ENCODE measurements around the gene AMN.

The AMN gene

DNA sequence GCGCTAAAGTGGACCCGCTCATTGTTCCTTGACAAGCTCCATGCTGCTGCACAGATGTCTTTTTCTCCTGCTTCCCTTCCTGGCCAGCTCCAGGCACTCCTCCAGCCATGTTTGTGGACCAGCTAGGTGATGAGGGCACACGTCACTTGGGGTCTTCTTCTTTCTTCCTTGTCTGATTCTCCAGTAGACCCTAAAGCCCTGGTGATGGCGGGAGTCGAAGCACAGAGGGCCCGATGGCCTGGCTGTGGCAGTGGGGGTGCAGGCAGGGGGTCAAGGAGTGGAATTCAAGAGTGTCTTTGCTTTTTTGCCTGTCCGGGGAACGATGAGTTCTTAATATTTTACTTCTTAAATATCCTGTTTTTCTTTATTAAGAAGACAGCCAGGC is 23.0 kb upstream of the AMN start:
- no peak for FAIRE-seq

DNA sequence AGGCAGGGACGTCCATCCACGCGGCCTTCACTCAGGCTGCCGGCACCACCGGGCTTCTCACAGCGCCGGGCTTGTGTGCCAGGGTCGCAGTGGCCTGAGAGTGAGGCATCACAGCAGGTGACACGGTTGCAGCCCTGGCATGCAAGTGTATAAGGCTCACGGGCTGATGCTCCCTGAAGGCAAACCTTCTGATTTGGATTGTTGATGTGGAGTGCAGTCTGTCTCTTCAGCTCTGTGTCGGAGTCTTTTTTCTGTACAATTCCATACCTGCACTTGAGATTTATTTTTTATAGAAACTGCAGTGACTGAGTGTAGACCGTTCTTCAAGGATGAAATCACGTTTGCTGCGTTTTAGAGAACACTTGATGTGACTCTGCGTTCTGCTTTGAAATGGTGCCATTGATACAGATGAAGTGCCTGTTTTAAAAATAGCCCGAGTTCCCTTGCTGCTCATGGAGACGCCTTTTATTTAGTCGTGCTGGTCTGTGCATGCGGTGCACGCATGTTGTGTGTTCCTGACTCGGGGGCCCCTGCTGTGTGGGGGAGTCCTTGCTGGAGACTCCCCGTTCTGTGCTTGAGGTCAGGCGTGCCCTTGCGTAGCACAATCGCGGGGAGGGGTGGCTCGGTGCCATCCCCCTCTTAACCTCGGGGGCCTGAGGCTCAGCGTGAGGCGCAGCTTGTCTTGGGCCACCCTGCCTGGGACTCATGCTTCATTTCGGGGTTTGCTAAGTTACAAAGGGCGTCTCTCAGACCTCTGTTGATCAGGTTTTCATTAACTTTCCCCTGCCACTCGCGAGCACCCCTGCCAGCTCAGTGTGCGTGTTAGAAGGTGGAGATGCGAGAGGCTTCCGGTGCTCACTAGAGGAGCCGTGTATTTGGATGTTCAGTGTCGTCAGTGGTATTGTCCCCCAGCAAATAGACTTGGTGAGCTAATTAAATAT is 21.6 kb upstream of the AMN start:
- no peak for FAIRE-seq

DNA sequence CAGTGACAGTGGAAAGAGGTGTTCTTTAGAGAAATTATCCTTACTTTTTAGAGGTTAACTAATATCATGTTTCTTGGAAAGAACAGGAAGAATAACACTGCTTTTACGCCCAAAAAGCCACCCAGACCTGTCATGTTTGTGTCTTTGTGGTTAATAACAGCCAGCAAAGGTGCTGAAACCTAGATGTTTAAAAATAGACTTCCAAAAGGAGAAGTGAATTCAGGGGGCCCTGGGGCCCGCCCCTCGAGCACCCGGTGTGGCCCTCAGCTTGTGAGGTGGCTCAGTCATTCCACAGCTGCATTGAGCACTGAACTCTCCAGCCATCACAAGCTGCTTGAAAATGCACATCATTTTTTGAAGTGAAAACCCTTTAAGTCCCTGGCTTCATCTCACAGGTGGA is 20.8 kb upstream of the AMN start:
- no peak for FAIRE-seq

DNA sequence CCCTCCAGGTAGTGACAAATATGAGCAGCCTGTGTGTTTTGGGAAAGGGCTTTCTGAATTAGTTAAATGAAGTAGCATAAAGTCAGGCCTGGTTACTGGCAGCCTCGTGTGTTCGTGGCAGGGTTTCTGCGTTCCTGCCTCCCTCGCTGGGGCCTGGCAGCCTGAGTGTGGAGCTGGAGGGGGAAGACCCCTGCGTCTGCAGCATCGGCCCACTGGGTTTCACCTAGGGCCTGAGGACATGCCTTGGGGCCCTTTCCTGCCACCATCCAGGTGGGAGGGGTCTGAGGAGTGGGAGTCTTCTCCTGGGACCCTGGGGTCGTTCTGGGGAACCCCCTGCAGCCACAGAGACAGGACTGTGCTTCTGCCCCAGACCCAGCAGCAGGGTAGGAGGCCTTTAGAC is 20.4 kb upstream of the AMN start:
- FAIRE-seq: no peak

DNA sequence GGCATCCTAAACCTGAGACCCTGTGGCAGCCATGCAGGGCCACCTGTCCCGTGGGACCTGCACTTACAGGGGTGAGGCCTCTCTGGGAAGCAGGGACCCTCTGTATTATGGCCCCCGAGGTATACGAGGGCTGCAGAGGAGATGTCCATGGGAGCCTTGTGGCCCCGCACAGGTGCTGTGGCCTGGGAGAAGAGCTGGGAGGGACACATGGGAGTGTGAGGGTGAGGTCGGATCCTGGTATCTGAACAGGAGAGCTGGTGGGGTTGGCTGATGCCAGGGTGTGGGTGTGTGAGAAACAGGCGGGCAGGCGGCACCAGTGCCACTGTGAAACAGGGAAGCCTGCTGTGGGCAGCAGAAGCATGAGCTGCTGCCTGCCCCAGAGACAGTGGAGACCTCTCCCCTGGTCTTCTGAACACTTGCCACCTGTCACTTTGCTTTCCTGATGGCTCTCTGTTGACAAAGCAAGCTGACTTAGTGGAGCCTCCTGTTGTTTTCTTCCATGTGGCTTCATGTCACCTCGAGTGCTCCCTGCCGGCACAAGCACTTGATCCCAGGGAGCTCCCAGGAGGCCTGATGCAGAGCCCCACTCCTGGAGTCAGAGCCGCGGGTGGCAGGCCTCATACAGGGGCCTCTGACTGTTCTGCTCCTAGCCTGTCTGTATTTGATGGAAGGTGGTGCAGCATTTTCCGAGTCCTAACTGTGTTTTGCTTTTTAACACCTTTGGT is 19.8 kb upstream of the AMN start:
- FAIRE-seq: no peak

DNA sequence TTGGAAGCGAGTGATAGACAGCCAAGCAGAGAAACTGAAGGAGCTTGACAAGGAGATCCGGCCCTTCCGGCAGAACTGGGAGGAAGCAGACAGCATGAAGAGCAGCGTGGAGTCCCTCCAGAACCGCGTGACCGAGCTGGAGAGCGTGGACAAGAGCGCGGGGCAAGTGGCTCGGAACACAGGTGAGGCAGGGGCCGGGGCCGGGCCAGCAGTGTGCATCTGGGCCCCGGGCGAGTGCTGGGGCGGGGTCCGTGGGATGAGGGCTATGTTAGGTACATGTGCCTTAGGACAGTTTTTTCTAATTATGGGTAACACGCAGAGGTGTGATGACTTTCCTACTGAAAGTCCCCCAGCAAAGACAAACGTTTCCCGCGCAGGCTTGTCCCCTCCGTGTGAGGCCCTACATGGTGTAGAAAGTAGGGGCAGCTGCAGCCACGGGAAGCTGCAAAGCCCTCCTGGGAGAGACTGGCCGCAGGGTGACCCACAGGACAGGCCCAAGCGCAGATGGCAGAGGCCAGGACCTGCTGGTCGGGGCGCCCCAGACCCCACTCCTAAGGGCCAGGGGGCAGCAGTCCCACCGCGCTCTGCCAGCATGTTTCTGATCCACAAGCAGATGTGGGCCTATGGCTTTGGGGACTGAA is 19.1 kb upstream of the AMN start:
- no peak for FAIRE-seq

DNA sequence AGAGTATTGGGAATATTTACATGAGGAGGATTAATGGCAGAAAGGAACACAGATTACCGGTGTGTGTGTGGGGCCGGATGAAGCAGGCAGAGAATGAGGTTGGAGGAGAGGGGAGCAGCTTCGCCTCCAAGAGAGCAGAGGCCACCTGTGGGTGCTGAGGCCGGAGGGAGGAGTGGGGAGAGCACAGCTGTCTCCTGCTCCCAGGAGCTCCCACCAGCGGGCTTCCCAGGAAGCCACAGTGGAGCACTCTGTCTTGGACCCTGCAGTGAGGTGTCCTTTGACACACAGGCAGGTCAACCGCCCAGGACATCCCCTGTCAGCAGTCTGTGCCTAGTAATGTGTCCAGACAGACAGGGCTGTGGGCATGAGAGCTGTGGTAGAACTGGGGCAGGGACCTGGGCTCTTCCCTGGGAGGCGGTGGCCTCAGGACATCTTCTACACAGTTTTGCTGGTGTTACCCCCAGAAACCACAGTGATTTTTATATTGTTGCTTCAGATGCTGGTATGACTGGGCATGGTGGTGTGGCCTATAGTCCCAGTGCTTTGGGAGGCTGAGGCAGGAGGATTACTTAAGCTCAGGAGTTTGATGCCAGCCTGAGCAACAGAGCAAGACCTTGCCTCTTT is 18.5 kb upstream of the AMN start:
- no peak for FAIRE-seq

DNA sequence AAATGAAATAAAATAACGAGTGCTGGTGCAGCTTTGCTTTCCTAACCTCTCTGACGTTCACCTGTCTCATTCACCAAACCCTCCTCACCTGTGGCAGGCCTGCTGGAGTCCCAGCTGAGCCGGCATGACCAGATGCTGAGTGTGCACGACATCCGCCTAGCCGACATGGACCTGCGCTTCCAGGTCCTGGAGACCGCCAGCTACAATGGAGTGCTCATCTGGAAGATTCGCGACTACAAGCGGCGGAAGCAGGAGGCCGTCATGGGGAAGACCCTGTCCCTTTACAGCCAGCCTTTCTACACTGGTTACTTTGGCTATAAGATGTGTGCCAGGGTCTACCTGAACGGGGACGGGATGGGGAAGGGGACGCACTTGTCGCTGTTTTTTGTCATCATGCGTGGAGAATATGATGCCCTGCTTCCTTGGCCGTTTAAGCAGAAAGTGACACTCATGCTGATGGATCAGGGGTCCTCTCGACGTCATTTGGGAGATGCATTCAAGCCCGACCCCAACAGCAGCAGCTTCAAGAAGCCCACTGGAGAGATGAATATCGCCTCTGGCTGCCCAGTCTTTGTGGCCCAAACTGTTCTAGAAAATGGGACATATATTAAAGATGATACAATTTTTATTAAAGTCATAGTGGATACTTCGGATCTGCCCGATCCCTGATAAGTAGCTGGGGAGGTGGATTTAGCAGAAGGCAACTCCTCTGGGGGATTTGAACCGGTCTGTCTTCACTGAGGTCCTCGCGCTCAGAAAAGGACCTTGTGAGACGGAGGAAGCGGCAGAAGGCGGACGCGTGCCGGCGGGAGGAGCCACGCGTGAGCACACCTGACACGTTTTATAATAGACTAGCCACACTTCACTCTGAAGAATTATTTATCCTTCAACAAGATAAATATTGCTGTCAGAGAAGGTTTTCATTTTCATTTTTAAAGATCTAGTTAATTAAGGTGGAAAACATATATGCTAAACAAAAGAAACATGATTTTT is 17.1 kb upstream of the AMN start:
- FAIRE-seq: no peak

DNA sequence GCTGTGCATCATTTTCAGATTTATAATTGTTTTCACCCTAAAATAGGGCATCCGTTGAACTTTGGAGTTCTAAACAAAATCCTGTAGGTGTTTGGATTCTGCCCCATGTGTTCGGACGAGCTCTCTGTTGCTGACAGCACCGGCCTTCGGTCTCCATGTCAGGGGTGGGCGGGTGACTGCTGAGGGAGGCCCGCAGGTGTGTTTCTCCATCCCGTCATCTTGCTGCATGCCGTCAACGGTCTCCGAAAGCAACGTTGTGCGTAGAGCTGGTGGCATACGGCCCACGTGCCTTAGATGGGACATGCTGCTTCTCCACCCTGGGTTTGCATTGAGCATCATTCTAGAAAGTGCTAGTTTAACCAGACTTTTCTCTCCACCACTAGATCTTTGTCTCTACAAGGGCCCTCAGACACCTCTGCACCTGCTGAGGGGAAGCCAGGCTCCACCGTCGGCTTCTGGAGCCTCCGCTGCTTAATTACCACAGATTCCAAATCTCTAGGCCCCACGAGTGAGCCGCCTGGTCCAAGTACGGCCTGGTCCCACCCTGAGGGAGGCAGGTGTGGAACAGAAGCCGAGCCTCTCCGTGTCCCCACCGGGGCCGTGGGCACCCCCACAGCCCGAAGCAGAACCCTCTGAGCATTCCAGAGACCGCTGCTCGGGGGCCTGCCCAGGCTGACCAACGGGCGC is 15.7 kb upstream of the AMN start:
- FAIRE-seq: no peak

DNA sequence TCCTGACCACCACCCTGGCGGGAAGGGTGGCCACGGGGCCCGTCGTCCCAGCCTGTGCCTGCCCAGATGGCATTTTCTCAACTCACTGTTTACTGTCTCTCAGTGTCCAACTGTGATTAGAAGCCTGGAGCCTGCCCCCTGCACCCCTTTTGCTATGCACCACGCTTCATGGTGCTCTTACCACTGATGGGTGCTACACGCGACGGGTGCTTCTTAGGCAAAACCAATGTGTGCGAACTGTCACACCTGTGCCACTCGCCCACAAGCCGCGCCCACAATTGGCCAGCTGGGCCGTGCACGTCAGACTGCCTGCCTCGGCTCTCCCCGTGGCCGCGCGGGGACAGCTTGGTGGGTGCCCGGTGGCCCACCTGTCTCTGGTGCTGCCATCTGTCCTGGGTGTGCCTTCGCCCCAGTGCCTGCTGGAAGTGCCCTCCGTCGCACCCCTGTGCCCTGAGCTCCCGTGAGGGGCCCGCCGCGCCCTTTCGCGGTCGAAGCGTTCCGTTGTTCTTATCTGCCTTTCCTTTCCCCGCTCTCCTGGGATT is 15.1 kb upstream of the AMN start:
- FAIRE-seq: no peak

DNA sequence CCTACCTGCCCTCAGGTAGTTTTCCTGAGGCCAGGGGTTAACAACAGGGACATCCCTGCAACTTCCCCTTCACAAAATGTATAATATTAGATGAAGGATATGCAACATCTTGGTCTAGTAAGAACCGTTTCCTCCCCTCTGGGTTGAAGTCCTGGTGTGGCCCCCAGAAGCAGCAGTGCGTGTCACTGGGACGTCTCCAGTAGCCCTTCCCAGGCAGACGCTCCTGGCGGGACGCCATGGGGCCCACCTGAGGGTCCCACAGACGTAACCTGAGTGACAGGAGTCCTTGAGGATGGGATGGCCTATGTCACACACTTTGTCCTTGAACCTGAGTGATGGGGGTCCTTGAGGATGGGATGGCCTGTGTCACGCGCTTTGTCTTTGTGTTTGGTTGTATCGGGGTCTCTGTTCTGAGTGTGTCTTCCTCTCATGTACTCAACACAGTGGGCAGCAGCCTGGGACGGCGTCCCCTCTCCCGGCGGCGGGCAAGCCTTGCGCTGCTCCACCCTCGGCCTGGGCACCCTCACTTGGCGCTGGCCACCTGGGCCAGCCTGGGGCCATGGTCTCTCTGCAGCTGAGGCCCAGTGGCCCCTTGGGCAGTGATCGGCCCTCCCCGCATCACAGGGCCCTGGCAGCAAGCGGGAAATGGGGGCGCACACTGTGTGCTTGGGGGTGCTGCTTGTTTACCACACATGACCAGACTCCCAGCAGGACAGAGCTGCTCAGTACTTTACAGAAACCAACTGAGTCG is 14.3 kb upstream of the AMN start:
- no peak for FAIRE-seq

DNA sequence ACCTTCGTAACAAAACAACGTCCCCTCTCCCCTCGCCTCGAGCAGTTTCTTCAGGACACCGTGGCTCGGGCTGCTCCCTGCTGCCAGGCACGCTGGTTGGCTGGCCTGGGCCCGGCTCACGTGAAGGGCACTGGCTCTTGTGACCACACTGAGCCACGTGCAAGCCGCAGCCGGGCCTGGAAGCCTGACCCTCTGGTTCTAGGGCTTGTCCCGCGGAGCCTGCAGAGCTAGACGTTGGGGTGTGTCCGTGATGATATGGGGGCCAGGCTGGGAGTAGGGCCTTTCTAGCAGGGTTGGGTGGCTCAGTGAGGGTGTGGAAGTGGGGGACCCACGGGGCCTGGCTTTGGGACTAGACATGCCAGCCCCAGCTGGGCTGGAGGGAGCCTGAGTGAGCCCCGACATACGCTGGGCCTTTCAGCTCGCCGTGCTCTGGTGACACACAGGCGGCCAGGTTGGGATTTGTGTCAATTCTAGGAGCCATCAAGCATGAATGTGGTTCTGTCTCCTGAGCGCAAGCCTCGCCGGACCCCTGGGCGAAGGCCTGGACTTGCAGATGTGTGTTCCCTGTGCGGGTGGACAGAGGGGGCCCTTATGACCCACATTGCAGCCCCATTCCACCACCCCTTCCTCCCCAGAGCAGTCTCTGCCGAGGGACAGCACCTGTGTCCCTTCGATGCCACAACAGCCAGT is 13.6 kb upstream of the AMN start:
- no peak for FAIRE-seq

DNA sequence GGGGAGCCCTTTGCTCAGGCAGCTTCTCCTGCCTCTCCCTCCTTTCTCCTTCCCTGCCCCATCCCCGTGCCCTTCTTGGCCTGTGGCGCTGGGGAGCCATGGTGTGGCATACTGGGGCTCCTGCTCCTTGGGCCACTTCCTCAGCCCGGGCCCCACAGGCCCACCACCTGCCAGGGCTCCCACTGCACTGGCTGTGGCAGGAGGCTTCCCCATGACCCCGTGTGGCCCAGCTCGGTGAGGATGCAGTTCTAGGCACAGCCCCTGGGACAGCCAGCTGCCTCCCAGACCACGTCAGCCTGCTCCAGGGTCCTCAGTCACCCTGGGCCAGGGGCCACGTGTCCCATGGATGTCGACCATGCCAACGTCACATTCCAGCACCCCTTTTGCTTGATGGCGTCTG is 13.0 kb upstream of the AMN start:
- FAIRE-seq: no peak

DNA sequence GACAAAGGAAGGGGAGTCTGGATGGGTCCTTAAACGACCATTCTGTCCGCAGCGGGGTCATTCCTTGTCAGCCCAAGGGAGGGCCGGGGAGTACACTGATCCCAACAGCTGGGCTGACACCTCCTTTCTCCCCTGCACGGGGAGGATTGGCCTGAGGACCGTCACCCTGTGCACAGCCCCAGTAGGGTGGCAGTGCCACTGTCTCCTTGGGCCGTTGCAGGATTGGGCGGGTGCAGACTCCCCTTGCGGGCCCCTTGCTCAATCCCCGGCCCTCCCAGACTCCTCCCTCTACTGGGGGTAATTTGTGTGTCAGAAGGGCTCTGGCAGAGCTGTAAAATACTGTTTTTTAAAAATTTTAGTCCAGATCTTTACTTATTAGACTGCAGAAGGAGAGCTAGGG is 12.6 kb upstream of the AMN start:
- no peak for FAIRE-seq

DNA sequence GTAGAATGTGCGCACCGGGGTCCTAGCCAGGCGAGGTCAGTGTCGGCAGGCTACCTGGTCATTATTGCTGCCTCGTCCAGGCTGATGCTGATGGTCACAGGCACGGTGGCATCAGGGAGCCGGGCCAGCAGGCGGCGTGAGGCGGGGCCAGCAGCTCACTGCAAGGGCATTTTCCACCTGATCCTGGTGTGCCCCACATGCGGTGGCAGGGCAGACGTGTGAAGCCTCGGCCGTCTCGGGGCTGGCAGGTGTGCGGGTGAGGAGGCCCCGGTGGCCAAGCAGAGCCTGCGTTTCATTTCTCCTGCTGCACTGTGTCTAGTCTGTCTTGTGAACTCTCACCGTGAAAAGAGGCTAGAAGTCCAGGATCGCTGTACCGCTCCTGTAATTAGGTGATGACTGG is 12.0 kb upstream of the AMN start:
- no peak for FAIRE-seq

DNA sequence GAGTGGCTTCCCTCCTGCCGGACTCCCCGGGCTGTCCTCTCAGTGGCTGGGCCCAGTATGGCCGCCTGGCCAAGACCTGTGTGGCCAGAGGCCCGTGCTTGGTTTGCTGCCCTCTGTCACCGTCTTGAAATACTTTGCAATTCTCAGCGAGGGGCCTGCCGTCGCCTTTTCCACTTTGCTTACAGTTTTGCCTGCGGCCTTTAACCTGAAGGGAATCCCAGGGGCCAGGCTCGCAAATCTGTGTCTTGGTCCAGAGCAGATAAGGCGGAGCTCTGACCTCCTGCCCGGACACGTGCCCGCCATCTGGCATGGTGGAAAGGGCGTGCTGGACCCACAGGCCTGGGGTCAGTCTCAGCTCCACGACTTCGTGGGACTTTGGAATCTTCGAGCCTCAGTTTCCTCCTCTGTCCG is 10.9 kb upstream of the AMN start:
- FAIRE-seq: no peak

DNA sequence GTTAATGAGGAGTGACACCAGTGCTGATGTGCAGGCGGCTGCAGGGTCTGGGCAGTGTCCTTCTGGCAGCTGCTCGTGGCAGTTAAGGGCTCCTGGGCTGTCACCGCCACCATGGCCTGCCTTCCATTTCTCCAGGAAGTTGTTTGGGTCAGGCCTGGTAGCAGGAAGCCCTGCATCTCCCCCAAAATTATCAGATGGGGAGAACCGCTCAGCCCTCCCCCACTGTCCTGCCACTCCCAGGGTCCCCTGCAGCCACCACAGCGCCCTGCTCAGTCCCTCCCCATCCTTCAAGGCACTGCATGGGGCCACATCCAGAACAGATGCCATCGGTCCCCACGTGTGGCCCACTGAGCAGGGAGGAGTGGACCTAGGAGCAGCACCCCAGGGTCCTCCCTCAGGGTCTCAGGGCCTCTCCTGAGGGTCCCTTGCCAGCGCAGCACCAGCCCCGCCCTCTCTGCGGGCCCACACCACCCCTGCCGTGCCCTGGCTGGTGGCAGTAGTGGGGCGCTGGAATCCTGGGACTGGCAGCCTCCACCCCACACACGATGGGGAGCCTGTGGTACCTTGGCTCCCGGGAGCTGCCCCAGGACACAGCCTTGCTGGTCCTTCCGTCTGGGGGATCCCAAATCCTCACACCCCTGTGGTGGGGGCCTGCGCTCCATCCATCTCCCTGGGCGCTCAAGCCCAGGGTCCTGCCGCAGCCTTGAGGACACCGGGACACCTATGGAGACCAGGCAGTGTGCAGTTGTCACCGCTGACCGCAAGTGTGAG is 10.3 kb upstream of the AMN start:
- no peak for FAIRE-seq

DNA sequence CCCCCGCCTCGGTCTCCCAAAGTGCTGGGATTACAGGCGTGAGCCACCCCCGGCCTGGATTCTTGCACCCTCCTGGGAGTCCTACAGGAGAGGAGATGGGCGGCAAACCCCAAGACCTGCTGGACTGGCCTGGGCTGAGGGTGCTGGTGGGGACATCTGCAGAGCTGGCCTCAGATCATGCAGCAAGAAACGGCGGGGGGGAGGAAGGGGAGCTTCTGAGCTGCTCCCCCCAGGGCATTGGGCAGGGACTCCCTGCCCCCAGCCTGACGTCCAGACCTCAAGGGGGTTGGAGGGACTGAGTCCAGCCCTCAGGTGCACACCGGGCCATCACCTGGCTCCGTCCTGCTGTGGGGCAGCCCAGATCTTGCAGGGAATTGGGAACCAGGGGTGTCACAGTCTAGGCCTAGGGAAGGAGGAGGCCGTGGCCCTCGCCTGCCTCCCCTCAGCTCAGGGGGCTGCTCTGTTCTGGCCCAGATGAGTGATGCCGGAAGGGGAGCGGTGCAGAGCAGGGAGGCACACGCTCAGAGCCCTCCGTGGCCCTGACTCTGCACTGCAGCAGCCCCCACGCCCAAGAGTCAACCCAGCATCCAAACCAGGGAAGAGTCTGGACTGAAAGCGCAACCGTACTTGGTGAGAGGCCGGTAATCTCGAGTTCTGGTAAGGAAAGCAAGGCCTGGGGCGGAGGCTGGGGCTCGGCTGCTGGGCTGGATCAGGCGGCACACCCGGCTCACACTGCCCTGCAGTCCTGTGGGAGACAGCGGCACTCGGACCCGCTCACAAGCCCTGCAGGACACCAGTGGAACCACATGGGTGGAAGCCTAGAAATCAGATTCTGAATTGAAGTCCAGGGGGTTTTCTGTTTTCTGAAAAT is 8.9 kb upstream of the AMN start:
- FAIRE-seq: no peak

Data from TTC549 (cell line).